ENCODE results near the gene AEBP2.
"Not testable (repeated sequence)": the region's sequence is repeated elsewhere in the genome, so short reads cannot be mapped to it uniquely, and the experiment has no call there.

Gene AEBP2

GRCh38 chr12:19458733-19459132 lies 19.4 kb downstream of the AEBP2 start:
- DNase-seq, result no peak

DNA sequence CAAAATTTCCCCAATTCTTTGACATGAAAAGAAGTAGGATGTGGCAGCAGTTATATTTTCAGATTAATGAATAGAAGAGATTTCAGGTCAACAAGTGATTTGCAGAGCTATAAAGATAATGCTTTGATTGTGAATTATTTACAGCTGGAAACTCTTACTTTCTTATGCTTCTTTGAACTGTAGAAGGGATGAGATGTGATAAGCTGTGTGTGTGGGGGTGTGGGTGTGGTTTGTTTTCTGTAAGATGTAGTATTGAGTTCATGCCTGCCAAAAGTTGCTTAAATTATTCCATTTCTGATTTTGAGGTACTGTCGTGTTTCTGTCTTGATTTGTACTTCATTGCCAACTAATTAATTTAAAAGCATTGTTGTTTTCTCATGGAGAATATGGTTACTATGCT lies 22.7 kb downstream of the AEBP2 start:
- DNase-seq, result no peak

DNA sequence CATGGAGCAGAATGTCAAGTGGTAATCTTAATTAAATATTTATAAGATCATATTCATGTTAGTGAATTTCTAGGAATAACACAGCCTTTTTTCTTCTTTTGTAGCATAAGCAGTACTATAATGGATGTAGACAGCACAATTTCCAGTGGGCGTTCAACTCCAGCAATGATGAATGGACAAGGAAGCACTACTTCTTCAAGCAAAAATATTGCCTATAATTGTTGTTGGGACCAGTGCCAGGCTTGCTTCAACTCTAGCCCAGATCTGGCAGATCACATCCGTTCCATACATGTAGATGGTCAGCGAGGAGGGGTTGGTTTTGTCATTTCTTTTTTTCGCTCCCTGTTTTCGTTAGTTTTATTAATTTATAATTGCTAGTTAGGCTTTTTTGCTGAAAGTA lies 23.1 kb downstream of the AEBP2 start:
- DNase-seq, result no peak

DNA sequence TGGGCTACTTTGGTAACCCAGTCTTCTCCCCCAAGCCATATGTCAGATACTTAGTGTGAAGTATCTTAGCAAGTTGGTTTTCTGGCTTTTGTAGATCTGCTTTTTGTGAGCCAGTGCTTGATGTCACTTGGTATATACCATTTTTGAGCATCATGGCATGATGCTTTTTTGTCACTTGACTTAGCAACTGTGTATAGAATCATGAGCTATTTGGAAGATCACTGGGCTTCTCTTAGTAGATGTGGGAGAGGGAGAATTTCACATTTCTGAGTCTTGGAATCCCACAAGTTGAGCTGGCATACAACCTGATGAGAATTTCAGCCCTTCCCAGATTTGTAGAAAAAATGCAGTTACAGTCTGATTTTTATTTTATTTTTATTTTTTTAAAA lies 24.9 kb downstream of the AEBP2 start:
- no peak for DNase-seq

DNA sequence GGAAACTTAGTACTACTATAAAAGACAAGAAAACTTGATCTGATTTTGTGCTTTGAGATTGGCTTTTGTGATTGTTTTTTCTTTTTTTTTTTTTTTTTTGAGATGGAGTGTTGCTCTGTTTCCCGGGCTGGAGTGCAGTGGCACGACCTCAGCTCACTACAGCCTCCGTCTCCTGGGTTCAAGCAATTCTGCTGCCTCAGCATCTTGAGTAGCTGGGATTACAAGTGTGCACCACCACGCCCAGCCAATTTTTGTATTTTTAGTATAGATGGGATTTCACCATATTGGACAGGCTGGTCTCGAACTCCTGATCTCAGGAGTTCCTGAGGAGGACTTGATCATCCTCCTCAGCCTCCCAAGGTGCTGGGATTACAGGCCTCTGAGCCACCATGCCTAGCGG lies 26.4 kb downstream of the AEBP2 start:
- no peak for DNase-seq

DNA sequence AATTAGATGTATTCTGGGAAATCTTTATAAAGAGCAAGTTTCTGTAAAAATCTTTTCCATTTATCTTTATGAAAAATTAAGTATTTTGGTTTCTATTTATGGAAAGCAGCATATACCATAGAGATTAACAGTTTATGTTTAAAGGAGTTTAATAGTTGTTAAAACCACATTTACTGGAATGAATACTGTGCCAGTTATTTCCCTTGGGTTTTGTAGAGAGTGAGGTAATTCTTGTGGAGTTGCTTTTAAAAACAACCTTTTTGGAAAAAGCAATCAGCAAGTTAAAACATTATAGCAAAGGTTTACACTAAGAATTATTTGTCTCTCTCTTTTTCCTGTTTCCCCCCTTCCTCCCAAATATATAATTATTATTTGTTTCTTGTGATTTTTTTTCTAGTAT lies 34.9 kb downstream of the AEBP2 start:
- DNase-seq, result no peak

DNA sequence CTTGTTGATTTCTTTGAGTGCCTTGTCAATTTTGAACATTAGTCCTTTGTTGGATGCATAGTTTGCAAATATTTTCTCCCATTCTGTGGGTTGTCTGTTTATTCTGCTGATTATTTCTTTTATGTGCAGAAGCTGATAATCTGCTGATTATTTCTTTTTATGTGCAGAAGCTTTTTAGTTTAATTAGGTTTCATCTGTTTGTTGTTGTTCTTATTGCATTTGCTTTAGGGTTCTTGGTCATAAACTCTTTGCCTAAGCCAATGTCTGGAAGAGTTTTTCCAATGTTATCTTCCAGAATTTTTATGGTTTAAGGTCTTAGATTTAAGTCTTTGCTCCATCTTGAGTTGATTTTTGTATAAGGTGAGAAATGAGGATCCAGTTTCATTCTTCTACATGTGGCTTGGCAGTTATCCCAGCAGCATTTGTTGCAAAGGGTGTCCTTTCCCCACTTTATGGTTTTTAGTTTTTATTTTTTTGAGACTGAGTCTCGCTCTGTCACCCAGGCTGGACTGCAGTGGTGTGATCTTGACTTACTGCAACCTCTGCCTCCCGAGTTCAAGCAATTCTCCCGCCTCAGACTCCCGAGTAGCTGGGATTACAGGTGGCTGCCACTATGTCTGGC lies 36.7 kb downstream of the AEBP2 start:
- not testable (repeated sequence) for DNase-seq

DNA sequence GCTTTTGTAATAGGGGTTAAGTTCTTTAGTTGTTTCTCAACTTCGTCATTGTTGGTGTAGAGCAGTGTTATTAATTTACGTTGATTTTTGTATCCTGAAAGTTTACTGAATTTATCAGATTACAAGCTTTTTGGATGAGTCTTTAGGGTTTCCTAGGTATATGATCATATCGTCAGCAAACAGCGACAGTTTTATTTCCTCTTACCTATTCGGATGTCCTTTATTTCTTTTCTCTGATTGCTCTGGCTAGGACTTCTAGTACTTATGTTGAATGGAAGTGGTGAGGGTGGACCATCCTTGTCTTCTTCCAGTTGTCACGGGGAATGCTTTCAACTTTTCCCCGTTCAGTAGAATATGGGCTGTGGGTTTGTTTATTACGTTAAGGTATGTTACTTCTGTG lies 37.8 kb downstream of the AEBP2 start:
- no peak for DNase-seq

- no peak for DNase-seq
Observed at GRCh38 chr12:19480459-19480858, 41.2 kb downstream of the AEBP2 start.

- no peak for DNase-seq
Observed at GRCh38 chr12:19482036-19482435, 42.7 kb downstream of the AEBP2 start.

DNA sequence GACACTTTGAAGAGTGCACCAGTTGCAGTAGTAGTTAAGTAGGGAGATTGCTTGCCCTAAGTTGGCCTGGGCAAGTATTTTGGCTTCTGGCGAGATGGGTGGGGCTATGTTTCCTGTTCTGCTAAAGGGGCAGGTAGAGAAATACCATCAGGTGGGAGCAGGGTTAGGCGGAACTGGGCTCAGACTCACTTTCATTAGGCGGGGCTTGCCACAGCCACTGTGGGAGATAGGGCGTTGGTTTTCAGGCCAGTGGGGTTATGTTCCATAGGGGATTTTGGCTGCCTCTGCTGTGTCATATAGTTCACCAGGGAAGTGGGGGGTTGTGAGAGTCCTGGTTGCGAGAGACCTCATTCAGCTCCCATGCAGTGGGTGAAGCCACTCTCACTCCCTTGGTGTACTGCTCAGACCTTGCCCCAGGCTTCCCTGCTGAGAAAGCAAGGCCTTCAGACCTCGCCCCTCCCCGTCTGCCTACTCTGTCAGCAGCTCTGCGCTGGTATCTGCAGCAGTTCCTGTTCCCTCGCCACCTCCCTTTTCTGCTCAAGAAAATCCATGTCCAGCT lies 43.3 kb downstream of the AEBP2 start:
- DNase-seq, result no peak

- DNase-seq, result no peak
Observed at GRCh38 chr12:19483727-19484126, 44.4 kb downstream of the AEBP2 start.

DNA sequence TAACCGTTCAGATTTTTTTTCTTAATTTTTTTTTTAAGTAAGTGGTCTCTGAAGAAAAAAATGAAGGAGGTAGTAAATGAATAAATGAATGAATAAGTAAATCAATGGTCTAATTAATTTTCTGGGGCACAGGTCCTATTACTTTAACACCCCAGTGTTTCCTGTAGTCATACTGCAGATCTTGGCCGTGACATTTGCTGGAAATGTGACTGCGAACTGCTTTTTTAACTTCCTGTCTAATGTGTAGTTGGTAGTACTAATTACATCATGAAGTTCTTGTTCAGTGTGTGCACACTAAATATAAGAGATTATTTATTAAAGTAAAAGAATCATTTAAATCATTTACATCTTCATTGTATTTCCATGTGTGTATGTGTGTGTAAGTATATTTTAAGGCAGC lies 45.4 kb downstream of the AEBP2 start:
- DNase-seq, result no peak

DNA sequence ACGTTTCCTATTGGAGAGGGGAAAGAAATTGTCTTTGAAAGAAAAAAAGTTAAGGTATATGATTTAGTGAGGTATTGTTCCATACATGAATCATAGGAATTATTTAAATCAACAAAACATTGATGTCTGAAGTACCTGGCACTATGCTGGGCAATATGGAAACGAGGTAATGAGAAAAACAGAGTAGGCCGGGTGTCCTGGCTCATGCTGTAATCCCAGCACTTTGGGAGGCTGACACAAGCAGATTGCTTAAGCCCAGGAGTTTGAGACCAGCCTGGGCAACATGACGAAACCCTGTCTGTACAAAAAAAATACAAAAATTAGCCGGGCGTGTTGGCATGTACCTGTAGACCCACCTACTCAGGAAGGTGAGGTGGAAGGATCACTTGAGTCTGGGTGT lies 45.9 kb downstream of the AEBP2 start:
- no peak for DNase-seq

DNA sequence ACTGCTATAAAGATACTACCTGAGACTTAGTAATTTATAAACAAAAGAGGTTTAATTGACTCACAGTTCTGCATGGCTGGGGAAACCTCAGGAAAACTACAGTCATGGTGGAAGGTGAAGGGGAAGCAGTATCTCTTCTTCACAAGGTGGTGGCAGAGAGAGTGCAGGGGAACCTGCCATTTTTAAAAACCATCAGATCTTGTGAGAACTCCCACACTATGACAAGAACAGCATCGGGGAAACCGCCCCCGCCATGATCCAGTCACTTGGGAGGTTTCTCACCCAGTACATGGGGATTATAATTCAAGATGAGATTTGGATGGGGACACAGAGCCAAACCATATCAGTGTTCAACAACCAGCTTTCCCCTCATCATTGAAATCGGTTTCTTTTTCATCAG lies 49.9 kb downstream of the AEBP2 start:
- no peak for DNase-seq

DNA sequence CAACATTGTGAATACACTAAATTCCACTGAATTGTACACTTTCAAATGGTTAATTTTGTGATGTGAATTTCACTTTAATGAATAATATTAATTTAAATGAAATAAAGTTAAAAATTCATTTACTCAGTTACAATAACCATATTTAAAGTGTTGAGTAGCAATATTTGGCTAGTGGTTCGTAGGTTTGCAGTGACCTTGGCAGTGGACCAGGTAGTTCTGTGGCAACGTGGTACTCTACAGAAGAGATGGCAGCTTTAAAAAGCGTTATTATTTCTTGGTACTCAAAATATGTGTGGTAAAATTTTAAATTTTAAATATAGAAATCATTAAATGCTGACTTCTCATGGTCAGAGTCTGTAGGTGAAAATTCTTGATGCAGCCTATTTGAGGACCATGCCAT lies 51.6 kb downstream of the AEBP2 start:
- DNase-seq, result no peak

DNA sequence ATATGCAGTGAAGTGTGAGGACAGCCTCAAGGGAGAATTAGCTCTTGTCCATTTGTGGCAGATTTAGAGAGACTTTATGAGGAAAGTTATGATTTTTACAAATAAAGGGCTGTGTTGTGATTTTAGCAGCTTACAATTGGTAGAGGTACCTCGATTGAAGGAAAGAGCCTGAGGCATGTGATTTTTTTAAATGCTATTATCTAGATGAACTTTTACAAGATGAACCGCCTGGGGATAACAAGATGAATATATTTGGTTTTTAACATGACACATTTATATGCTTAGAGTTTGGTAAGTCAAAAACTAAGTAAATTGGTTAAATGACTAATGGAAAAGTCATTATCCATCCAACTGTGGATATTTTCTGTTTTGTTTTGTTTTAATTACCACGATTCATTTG lies 52.6 kb downstream of the AEBP2 start:
- no peak for DNase-seq

GRCh38 chr12:19496219-19496878 lies 57.1 kb downstream of the AEBP2 start:
- DNase-seq, result no peak

DNA sequence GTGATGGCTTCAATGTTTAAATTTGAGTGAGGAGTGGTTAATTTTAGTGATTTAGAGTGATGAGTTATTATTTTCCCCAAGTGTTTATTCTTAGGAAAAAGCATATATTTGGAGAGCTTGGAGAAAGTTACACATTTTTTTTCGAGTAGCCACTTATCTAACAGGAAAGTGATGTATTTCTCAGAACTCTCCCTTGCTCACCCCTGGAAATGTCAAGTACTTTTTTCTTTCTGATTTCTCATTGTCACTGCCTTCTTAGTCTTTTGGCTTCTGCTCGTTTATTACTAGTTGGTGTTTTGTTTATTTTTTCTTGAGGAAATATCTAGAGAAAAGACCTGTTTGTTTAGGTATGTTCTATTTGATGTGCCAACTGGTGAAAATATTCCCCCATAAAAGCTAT lies 58.8 kb downstream of the AEBP2 start:
- no peak for DNase-seq

- no peak for DNase-seq
Observed at GRCh38 chr12:19499030-19499429, 59.7 kb downstream of the AEBP2 start.

GRCh38 chr12:19506497-19506896 lies 67.2 kb downstream of the AEBP2 start:
- no peak for DNase-seq

- DNase-seq, result no peak
Observed at GRCh38 chr12:19507823-19508222, 68.5 kb downstream of the AEBP2 start.

GRCh38 chr12:19510461-19510860 lies 71.2 kb downstream of the AEBP2 start:
- no peak for DNase-seq

DNA sequence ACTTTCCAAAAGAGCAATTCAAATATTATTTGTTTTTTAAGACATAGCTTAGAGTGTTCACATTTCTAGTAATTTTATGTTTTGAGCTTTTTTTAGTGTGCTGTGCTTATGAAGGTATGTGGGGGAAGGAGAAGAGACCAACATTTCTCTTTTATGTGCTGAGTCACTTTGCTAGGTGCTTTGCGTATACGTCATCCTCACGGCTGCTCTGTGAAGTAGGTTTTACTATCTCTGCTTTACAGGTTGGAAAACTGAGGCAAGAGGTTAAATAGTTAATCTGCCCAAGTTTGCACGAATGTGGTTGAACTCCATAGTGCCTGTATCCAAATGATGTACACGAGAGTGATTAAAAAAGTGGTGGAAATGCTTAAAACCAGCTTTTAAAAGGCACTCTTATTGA lies 75.9 kb downstream of the AEBP2 start:
- no peak for DNase-seq

DNA sequence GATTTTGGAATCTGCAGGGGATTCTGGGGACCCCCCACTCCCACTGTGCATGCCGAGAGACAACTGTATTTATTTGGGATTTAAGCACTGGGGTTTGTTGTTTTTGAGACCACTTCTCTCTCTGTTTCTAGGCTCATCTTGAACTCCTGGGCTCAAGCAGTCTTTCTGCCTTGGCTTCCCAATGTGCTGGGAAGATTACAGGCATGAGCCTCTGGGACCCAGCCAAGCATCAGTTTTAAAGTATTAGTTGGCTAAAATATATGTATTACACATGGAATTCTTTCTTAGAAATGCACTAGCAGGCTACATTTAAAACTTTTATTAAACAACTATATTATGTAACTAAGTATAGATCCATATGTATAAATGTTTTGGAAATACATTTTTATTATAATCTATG lies 78.3 kb downstream of the AEBP2 start:
- DNase-seq, result no peak
